ENCODE results near the gene ARRB1. TPM values are rescaled to one million over a fixed set of nuclear protein-coding genes. Genes with fewer than 3 reads are reported as not detected.

Gene ARRB1
- total and polyA plus RNA-seq, 10 of the 15 experiments (the other 5 are each of a cell fraction or from before 2014, with no cell fraction given) = 0.39 to 12.9 (median 1.7) TPM

GRCh38 chr11:75334402-75334891, 17.0 kb downstream of the ARRB1 start:
- ATAC-seq = no peak
- SMC1A ChIA-PET (ENCODE audit: uncharacterized antibody, unreplicated experiment) = interaction anchor here (0.6 to 1.5 kb wide), 2 partner anchors 18 to 34 kb away, joined by 3 read pairs; no protein-coding TSS in a partner anchor
- Histone ChIP-seq H3K79me2 (ENCODE audit: control insufficient read depth, insufficient read depth, low read length) (peaks cover 2% of the 10 kb centered on the region), H4K20me1 (ENCODE audit: control insufficient read depth, insufficient read depth) (no peaks in the 10 kb centered on the region), H3K4me2 (ENCODE audit: control insufficient read depth, insufficient read depth) (no peak overlapping the region), H2AFZ (ENCODE audit: control insufficient read depth, low read depth, low read length) (no peak overlapping the region), H3K4me3 (no peak overlapping the region), H3K4me1 (ENCODE audit: control insufficient read depth, insufficient read depth, low read length) (peaks cover 11% of the 10 kb centered on the region), H3K27me3 (replicated peaks in 1 of 2; ENCODE audit: control insufficient read depth in 2 of 2, insufficient read depth in 2 of 2, low read length in 1 of 2) (no peaks in the 10 kb centered on the region), H3K9me3 (replicated peaks; ENCODE audit: control insufficient read depth, insufficient read depth, low read length) (no peaks in the 10 kb centered on the region), H3K9ac (ENCODE audit: control insufficient read depth, insufficient read depth, low read length) (no peak overlapping the region), H3K27ac (ENCODE audit: control insufficient read depth, insufficient read depth) (no peak overlapping the region), H3K36me3 (ENCODE audit: control insufficient read depth in 2 of 2, insufficient read depth in 2 of 2, low read length in 1 of 2) (no peaks in the 10 kb centered on the region)
- CTCF ChIA-PET = interaction anchor here (1.0 to 11.3 kb wide), 4 partner anchors 8 to 73 kb away, joined by 3 to 126 read pairs (median 4); no protein-coding TSS in a partner anchor
- intact Hi-C loops (cut with micrococcal nuclease; ENCODE audit: unreplicated experiment) = no loop called here
- POLR2A ChIA-PET = interaction anchor here (0.7 kb wide), 1 partner anchor 1734 kb away, joined by 3 read pairs; no protein-coding TSS in a partner anchor
- no peak for DNase-seq (ENCODE audit: low read depth, low spot score)
- BruUV-seq (replicated peaks) = no TSS peak
- no peak for FAIRE-seq
- 27% methylated on average over 2 of the region's 2 CpGs for WGBS (ENCODE audit: insufficient coverage, insufficient replicate concordance, low lambda C conversion rate, missing lambda C conversion rate)
- RAD21 ChIA-PET (ENCODE audit: unreplicated experiment) = interaction anchor here (1.0 to 1.3 kb wide), 2 partner anchors 48 to 51 kb away, joined by 3 to 4 read pairs; no protein-coding TSS in a partner anchor
- in situ Hi-C loops (cut with MboI) = no loop called here
- TF ChIP-seq CEBPZ (IDR thresholded peaks at IDR 0.05; ENCODE audit: low read depth, low read length) (no peak), NKRF (conservative IDR thresholded peaks at IDR 0.05) (no peak), PRDM15 (CRISPR knock-in tag; IDR thresholded peaks at IDR 0.05) (no peak), SP1 (IDR thresholded peaks at IDR 0.05; ENCODE audit: low read depth, low read length) (no peak), MAX (IDR thresholded peaks at IDR 0.05; ENCODE audit: low read depth, low read length) (no peak), JUNB (IDR thresholded peaks at IDR 0.05) (no peak), ZNF384 (IDR thresholded peaks at IDR 0.05; ENCODE audit: borderline replicate concordance, low read depth, low read length) (no peak), SKIL (IDR thresholded peaks at IDR 0.05; ENCODE audit: low read depth, poor library complexity, severe bottlenecking) (no peak), BCL3 (IDR thresholded peaks at IDR 0.05; ENCODE audit: borderline replicate concordance, insufficient read depth, low read depth, low read length, poor library complexity, severe bottlenecking) (no peak)

Measured in GM12878 (cell line).